Measurements from ENCODE around the gene LMAN1. TPM values are rescaled to one million over a fixed set of nuclear protein-coding genes. Genes with fewer than 3 reads are reported as not detected.

Gene LMAN1
- total RNA-seq, 1 donor from 2014 or later: 141 TPM

DNA sequence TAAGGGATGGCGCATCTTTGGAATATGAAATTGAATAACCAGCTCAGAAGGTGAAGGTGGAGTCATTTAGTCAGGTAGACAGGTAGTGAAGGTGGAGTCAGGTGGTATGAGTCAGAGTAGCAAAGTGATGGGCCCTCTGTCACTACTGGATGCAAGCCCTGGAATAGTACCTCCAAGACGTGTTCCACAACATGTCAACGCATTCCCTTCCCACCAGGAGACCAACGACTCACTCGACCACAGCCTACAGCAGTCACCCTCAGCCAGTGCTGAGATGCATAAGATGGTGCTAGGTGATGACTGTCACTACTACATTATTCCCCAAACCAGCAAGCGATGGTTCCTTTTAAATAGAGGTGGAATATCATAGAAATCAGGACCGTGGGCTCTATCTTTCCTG, 47.4 kb downstream of the LMAN1 start:
- no peaks in the 10 kb centered on the region for H3K9me3 Mint-ChIP-seq
- H3K36me3 Mint-ChIP-seq (ENCODE audit: low read depth): no peaks in the 10 kb centered on the region
- H3K4me1 Mint-ChIP-seq (ENCODE audit: low read depth): peaks cover 3% of the 10 kb centered on the region
- DNase-seq (ENCODE audit: low spot score): no peak
- H3K27ac Mint-ChIP-seq: no peak overlapping the region
- intact Hi-C loops (cut with micrococcal nuclease): no loop called here
- peaks cover 42% of the 10 kb centered on the region for H3K27me3 Mint-ChIP-seq (ENCODE audit: low read depth)
- H3K4me3 Mint-ChIP-seq (ENCODE audit: low read depth): no peak overlapping the region

DNA sequence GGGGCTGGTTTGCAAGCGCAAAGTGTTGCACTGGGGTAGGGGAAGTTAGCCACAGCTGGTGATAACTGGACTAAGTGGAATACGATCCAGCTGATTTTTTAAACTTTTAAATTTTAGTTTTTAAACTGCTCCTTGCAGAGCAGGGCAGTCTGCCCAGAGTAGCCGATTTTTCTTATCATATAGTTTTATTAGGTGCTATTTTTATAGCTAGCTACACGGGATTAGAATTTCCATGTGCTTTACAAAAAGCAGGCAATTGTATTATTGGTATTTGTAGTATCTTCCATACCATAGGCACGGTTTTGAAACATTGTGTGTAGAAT, 50.2 kb downstream of the LMAN1 start:
- Mint-ChIP-seq H3K27ac (no peak overlapping the region), H3K4me3 (ENCODE audit: low read depth) (peak overlapping the region; percentile 50), H3K36me3 (ENCODE audit: low read depth) (no peaks in the 10 kb centered on the region), H3K27me3 (ENCODE audit: low read depth) (peaks cover 47% of the 10 kb centered on the region), H3K9me3 (no peaks in the 10 kb centered on the region), H3K4me1 (ENCODE audit: low read depth) (peaks cover 3% of the 10 kb centered on the region)
- DNase-seq (ENCODE audit: low spot score): no peak
- intact Hi-C loops (cut with micrococcal nuclease): loop anchor here (1.0 to 2.0 kb wide), 2 partner anchors 60 to 94 kb away; no protein-coding TSS in a partner anchor

DNA sequence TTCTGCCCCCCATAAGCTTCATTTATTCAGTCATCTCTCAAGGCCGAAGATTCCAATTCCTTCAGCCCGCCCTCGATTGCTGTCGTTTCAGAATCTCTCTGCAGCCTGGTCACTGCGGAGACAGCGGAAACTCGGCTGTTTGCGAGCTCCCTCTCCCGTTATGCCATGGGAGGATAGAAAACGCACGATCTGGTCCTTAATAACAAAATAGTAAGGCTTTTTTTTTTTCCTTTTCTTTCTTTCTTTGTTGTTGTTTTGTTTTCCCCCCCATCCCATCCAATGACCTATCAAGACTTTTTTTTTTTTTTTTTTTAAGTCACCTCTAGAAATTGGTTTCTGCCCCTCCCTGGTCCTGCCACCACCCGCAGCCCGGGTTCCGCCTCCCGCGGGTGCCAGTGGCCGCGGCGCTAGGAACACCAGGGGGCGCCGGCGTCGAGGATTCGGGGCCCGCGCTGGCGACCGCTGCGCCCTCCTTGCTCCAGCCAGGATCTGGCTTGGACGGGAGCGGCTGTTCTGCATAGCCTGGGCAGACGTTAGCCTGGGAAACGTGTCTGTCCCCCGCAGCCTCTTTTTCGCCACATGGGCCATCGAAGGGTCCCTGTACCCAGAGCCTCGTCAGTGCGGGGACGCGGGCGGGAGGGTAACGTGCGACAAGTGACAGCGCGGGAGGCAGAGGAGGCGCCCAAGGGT, 50.7 kb downstream of the LMAN1 start:
- Mint-ChIP-seq H3K9me3 (no peaks in the 10 kb centered on the region), H3K27me3 (ENCODE audit: low read depth) (peaks cover 45% of the 10 kb centered on the region), H3K4me1 (ENCODE audit: low read depth) (peaks cover 3% of the 10 kb centered on the region), H3K36me3 (ENCODE audit: low read depth) (no peaks in the 10 kb centered on the region), H3K27ac (no peak overlapping the region), H3K4me3 (ENCODE audit: low read depth) (peak overlapping the region; percentile 50)
- intact Hi-C loops (cut with micrococcal nuclease): loop anchor here (1.0 to 2.0 kb wide), 2 partner anchors 59 to 94 kb away; no protein-coding TSS in a partner anchor
- peak; percentile 54 for DNase-seq (ENCODE audit: low spot score)

DNA sequence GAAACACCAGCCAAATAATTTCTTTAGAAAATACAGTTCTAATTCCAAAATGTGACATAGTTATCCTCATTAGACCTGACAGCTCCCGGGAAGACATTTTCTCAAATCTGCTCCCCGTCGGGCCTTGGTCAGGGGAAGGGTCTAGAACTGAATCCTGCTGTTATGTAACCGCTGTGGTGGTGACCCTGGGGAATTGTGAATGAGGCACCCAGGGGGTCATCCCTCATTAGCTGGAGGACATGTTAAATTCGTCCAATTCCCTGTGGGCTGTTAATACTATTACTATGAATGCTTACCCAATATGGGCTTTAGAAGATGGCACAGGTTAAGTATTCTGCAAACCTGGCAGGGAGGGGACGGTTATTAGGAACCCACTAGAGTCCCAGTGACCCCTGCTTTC, 52.4 kb downstream of the LMAN1 start:
- H3K27me3 Mint-ChIP-seq (ENCODE audit: low read depth): peaks cover 38% of the 10 kb centered on the region
- no peak overlapping the region for H3K4me3 Mint-ChIP-seq (ENCODE audit: low read depth)
- DNase-seq (ENCODE audit: low spot score): no peak
- H3K36me3 Mint-ChIP-seq (ENCODE audit: low read depth): no peaks in the 10 kb centered on the region
- peaks cover 3% of the 10 kb centered on the region for H3K4me1 Mint-ChIP-seq (ENCODE audit: low read depth)
- intact Hi-C loops (cut with micrococcal nuclease): no loop called here
- H3K27ac Mint-ChIP-seq: no peak overlapping the region
- H3K9me3 Mint-ChIP-seq: no peaks in the 10 kb centered on the region

DNA sequence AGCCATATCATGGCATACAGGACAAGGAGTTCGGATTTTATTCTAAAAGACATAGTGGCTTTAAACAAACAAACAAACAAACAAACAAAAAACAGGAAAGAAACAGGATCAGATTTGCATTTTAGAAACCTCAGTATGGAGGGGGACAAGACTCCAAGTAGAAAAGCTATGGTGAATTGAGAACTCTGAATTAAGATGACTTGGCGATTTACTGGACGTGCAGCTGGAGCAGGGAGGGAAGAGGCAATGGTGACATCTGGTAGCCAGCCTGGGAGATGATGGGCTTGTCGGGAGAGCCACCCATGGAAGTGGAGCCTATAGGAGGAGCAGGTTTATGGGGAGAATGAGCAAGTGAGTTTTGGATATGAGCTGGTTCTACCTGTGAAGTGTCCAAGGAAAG, 53.8 kb downstream of the LMAN1 start:
- Mint-ChIP-seq H3K27me3 (ENCODE audit: low read depth) (peaks cover 32% of the 10 kb centered on the region), H3K4me1 (ENCODE audit: low read depth) (peaks cover 5% of the 10 kb centered on the region), H3K27ac (no peak overlapping the region), H3K9me3 (no peaks in the 10 kb centered on the region), H3K4me3 (ENCODE audit: low read depth) (no peak overlapping the region), H3K36me3 (ENCODE audit: low read depth) (no peaks in the 10 kb centered on the region)
- no peak for DNase-seq (ENCODE audit: low spot score)
- intact Hi-C loops (cut with micrococcal nuclease): no loop called here

DNA sequence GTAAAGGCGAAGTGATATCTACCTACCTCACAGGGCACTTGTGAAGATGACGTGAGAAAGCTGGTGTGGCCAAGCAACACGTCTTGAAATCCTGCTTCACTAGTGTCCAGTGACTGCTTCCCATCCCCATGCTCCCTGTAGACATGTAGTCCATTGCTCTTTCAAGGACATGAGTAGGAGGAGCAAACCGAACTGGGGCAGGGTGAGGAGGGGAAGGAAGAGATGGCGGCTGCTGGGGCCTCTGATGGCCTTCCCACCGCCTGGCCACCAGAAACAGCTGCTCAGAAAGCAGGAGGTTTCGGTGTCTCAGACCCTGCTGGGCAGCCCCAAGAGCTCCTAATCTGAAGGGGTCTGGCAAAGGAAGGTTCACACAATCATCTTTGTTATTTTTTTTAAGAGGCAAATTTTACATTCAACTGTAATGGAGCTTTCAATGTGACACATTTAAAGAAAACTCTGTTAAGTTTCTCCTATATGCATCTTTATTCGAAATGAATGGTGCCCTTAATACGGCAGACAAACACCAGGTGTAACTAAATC, 55.3 kb downstream of the LMAN1 start:
- DNase-seq (ENCODE audit: low spot score): no peak
- peaks cover 25% of the 10 kb centered on the region for H3K27me3 Mint-ChIP-seq (ENCODE audit: low read depth)
- H3K4me3 Mint-ChIP-seq (ENCODE audit: low read depth): no peak overlapping the region
- H3K9me3 Mint-ChIP-seq: no peaks in the 10 kb centered on the region
- peaks cover 5% of the 10 kb centered on the region for H3K4me1 Mint-ChIP-seq (ENCODE audit: low read depth)
- no peak overlapping the region for H3K27ac Mint-ChIP-seq
- H3K36me3 Mint-ChIP-seq (ENCODE audit: low read depth): no peaks in the 10 kb centered on the region
- intact Hi-C loops (cut with micrococcal nuclease): no loop called here

DNA sequence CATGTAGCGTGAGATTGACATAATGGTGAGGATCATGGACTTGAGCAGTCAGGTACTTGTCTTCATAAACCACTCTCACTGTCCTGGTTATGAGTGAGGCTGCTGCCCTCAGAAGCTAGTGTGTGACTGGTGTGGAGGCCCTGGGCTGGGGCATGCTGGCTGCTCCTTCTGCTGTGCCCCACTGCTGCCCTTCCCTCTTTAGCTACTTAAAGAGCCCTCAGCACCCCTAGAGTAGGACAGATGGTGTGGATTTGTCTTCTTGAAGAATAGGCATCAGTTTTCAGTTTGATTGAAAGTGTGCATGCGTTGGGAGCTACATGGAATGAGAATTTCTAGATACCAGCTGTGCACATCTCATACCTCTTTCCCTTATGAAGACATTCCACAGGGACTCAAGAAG, 56.1 kb downstream of the LMAN1 start:
- H3K4me3 Mint-ChIP-seq (ENCODE audit: low read depth): no peak overlapping the region
- H3K9me3 Mint-ChIP-seq: no peaks in the 10 kb centered on the region
- H3K36me3 Mint-ChIP-seq (ENCODE audit: low read depth): no peaks in the 10 kb centered on the region
- H3K27me3 Mint-ChIP-seq (ENCODE audit: low read depth): peaks cover 21% of the 10 kb centered on the region
- H3K4me1 Mint-ChIP-seq (ENCODE audit: low read depth): peaks cover 2% of the 10 kb centered on the region
- no peak for DNase-seq (ENCODE audit: low spot score)
- H3K27ac Mint-ChIP-seq: no peak overlapping the region
- intact Hi-C loops (cut with micrococcal nuclease): no loop called here

DNA sequence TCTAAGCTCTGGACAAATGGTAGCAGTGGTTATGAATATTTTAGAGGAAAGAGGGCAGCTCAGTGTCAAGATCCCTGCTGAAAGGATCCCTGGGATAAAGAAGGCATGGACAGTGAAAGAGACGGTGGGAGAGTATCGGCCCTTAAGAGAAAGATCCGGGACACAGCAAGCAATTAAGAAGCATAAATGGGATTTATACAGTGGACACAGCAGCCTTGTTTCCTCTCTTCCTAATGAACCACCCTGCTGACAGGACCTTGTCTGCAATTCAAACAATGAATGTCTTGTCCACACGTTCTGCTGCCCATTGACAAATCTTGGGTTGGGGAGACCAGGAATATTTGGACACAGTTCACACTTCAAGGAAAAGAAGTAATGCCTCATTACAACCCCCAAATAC, 57.1 kb downstream of the LMAN1 start:
- Mint-ChIP-seq H3K36me3 (ENCODE audit: low read depth) (no peaks in the 10 kb centered on the region), H3K27me3 (ENCODE audit: low read depth) (peaks cover 21% of the 10 kb centered on the region), H3K27ac (no peak overlapping the region), H3K4me1 (ENCODE audit: low read depth) (peaks cover 2% of the 10 kb centered on the region), H3K9me3 (no peaks in the 10 kb centered on the region), H3K4me3 (ENCODE audit: low read depth) (no peak overlapping the region)
- intact Hi-C loops (cut with micrococcal nuclease): no loop called here
- DNase-seq (ENCODE audit: low spot score): no peak

DNA sequence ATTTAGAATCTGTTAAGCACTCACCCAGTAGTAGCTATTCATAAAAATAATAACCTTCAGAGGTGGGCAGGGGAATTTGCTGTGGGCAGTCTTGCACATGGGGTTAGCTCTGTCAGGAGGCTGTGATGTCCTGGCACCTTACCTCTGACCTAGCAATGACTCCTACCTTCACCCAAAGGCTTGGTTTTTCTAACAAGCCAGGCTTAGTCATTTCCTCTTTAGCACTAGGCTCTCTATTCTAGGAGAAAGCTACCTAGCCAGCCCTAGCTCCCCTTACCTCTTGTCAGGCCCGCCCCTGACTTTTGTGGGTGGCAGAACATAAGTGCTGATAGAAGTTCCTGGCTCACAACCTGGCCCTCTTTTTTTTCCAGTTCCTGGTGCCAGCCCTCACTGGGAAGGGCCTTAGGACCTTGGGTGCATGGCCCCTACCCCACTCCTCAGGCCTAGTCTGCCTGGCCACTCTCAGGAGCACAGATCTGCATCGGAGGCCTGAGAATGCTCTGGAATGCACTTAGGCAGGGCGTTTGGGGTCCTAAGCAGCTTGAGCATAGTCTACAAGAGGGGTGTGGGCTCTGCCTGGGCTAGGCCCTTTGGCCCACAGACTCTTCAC, 58.3 kb downstream of the LMAN1 start:
- no peak overlapping the region for H3K27ac Mint-ChIP-seq
- intact Hi-C loops (cut with micrococcal nuclease): no loop called here
- H3K9me3 Mint-ChIP-seq: no peaks in the 10 kb centered on the region
- H3K27me3 Mint-ChIP-seq (ENCODE audit: low read depth): peaks cover 16% of the 10 kb centered on the region
- H3K4me3 Mint-ChIP-seq (ENCODE audit: low read depth): no peak overlapping the region
- no peaks in the 10 kb centered on the region for H3K36me3 Mint-ChIP-seq (ENCODE audit: low read depth)
- no peak for DNase-seq (ENCODE audit: low spot score)
- peaks cover 2% of the 10 kb centered on the region for H3K4me1 Mint-ChIP-seq (ENCODE audit: low read depth)

DNA sequence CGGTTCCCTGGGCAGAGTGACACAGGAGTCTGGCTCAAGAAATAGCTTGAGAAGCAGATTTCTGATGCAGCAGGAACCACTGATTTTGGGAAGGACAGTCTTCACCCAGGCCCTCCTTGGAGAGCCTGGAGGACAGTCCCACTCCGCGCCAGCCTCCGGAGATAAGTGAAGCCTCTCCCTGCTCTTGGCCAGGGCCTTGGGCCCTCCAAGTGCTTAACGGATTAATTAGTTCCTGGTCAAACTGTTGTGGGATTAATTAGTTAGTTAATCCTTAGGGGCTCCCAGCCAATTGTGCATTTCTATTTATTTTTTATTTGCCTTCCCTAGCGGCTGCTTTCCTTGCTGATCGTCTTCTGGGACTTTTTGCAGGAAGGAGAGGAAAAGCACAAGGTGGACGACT, 60.2 kb downstream of the LMAN1 start:
- H3K9me3 Mint-ChIP-seq: no peaks in the 10 kb centered on the region
- H3K27ac Mint-ChIP-seq: no peak overlapping the region
- H3K36me3 Mint-ChIP-seq (ENCODE audit: low read depth): no peaks in the 10 kb centered on the region
- intact Hi-C loops (cut with micrococcal nuclease): no loop called here
- DNase-seq (ENCODE audit: low spot score): no peak
- no peak overlapping the region for H3K4me3 Mint-ChIP-seq (ENCODE audit: low read depth)
- peaks cover 2% of the 10 kb centered on the region for H3K4me1 Mint-ChIP-seq (ENCODE audit: low read depth)
- peaks cover 17% of the 10 kb centered on the region for H3K27me3 Mint-ChIP-seq (ENCODE audit: low read depth)

DNA sequence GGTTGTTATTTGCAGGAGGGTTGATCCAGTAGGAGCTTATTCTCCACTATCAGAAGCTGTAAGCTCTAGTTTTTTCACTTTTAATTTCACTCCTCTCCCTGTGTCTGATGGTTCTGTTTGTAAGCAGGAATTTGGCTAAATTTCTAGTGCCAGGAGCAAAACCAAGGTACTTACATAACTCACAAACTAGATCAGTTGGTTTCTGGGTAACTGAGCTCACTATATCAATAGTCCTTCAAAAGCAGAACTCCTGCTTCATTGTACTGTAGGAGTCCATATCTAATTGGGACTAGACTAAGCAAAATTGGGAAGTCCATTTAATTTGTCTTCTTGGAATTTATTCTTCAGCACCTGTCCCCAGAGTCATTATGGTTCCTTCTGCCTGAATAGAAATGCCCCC, 65.7 kb downstream of the LMAN1 start:
- H3K4me3 Mint-ChIP-seq (ENCODE audit: low read depth): no peak overlapping the region
- H3K4me1 Mint-ChIP-seq (ENCODE audit: low read depth): no peaks in the 10 kb centered on the region
- intact Hi-C loops (cut with micrococcal nuclease): no loop called here
- no peak overlapping the region for H3K27ac Mint-ChIP-seq
- no peaks in the 10 kb centered on the region for H3K9me3 Mint-ChIP-seq
- H3K27me3 Mint-ChIP-seq (ENCODE audit: low read depth): peaks cover 48% of the 10 kb centered on the region
- DNase-seq (ENCODE audit: low spot score): no peak
- H3K36me3 Mint-ChIP-seq (ENCODE audit: low read depth): no peaks in the 10 kb centered on the region

DNA sequence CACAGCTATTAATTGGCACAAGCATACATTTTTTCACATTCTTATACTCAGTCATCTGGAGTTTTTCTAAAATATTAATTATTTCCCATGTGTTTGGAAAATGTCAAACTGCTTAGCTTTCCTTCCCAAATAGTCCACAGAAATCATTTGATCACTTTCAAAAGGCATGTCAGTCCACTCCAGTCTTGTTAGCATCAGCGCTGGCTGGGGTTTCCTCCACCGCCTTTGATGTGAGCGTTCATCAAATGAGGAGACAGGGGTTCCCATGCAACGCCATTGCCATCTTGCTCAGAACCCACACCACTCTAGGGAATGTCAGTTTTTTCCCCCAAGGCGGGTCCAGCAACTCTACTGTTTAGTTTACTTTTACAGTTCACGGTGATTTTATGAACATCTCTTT, 72.7 kb downstream of the LMAN1 start:
- intact Hi-C loops (cut with micrococcal nuclease): no loop called here
- Mint-ChIP-seq H3K27ac (no peak overlapping the region), H3K4me1 (ENCODE audit: low read depth) (no peaks in the 10 kb centered on the region), H3K36me3 (ENCODE audit: low read depth) (no peaks in the 10 kb centered on the region), H3K4me3 (ENCODE audit: low read depth) (no peak overlapping the region), H3K9me3 (no peaks in the 10 kb centered on the region), H3K27me3 (ENCODE audit: low read depth) (peaks cover 56% of the 10 kb centered on the region)
- no peak for DNase-seq (ENCODE audit: low spot score)

DNA sequence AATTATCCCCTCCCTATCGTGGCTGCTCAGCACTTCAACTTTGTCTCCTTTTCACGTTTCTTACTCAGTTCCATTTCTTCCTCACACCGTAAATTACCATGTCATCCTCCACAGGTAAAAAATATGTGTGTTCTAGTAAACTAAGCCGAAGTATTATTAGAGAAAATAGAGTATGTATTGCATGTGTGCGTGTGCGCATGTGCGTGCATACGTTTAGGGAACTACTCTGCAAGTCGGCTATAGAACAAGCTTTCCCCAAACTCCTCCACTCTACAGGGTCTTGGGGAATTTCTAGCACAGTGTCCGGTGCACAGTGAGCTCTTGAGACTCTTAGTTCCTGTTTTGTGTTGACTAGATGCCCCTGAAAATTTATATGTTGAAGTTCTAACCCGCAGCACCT, 76.7 kb downstream of the LMAN1 start:
- Mint-ChIP-seq H3K9me3 (no peaks in the 10 kb centered on the region), H3K36me3 (ENCODE audit: low read depth) (no peaks in the 10 kb centered on the region), H3K4me3 (ENCODE audit: low read depth) (no peak overlapping the region), H3K27me3 (ENCODE audit: low read depth) (peaks cover 63% of the 10 kb centered on the region), H3K27ac (no peak overlapping the region), H3K4me1 (ENCODE audit: low read depth) (no peaks in the 10 kb centered on the region)
- no peak for DNase-seq (ENCODE audit: low spot score)
- intact Hi-C loops (cut with micrococcal nuclease): no loop called here
